IMR-90 (cell line): ENCODE measurements around the gene NCAM1. TPM values are rescaled to one million over a fixed set of nuclear protein-coding genes. Genes with fewer than 3 reads are reported as not detected.

Experiments
- ATAC-seq: fragments of 200-7000 bp; cut with Tn5 transposase; 2 replicates; pipeline ENCODE4 v1.9.1; 2020; ENCODE audit warnings: low read depth, mild to moderate bottlenecking, moderate library complexity
- BruUV-seq: library from RNA; stranded (reverse); fragments of 400-500 nt; replicated peaks from 2 replicates; lab custom pipeline; 2021; lab: Mats Ljungman, UMichigan
- CTCF ChIA-PET: fragments of 300-600 bp; formaldehyde crosslinking; extraction: SDS; loops from one replicate; lab custom pipeline; 2021; ENCODE audit warnings: antibody characterized with exemption; lab: Yijun Ruan, JAX
- POLR2A ChIA-PET: fragments of 300-600 bp; sonication (Branson Sonifier 250); formaldehyde crosslinking; loops from one replicate; lab custom pipeline; 2022; ENCODE audit warnings: antibody characterized with exemption; ENCODE audit not compliant: unreplicated experiment; lab: Charles Lee
- DNase-seq: peaks from one replicate; pipeline ENCODE4 v3.0.0; 2013
- H2AFZ ChIP-seq: replicated peaks from 2 replicates; pipeline ENCODE3; 2013; ENCODE audit warnings: low read length, mild to moderate bottlenecking; ENCODE audit not compliant: poor library complexity
- H2AK5ac ChIP-seq: 2 replicates; pipeline ENCODE4 v1.6.1; 2013; ENCODE audit warnings: low read depth, low read length, inconsistent platforms
- H2AK9ac ChIP-seq: replicated peaks from 2 replicates; pipeline ENCODE3; 2013; ENCODE audit warnings: mild to moderate bottlenecking, low read depth, low read length, moderate library complexity; ENCODE audit not compliant: poor library complexity
- H2BK120ac ChIP-seq: 2 replicates; pipeline ENCODE4 v1.6.1; 2013; ENCODE audit warnings: low read depth, low read length, inconsistent platforms
- H2BK15ac ChIP-seq: 3 replicates; pipeline ENCODE4 v1.6.1; 2013; ENCODE audit warnings: low read depth, low read length, inconsistent platforms
- H2BK20ac ChIP-seq: 2 replicates; pipeline ENCODE4 v1.6.1; 2013; ENCODE audit warnings: low read depth, mild to moderate bottlenecking, inconsistent platforms, low read length, moderate library complexity
- H2BK5ac ChIP-seq: 2 replicates; pipeline ENCODE4 v1.6.1; 2013; ENCODE audit warnings: mild to moderate bottlenecking, low read depth, low read length, inconsistent platforms; ENCODE audit not compliant: poor library complexity, severe bottlenecking
- H3K14ac ChIP-seq: replicated peaks from 2 replicates; pipeline ENCODE4 v1.6.1; 2013; ENCODE audit warnings: low read depth, low read length, inconsistent platforms
- H3K18ac ChIP-seq: 2 replicates; pipeline ENCODE4 v1.6.1; 2013; ENCODE audit warnings: low read depth, low read length, control low read depth
- H3K23ac ChIP-seq: 2 replicates; pipeline ENCODE4 v1.6.1; 2013; ENCODE audit warnings: low read depth, low read length, inconsistent platforms
- H3K27ac ChIP-seq: 2 replicates; pipeline ENCODE4 v1.5.1; 2013; ENCODE audit warnings: mild to moderate bottlenecking, control low read depth, low read length; ENCODE audit not compliant: insufficient read depth
- H3K27me3 ChIP-seq: 2 replicates; pipeline ENCODE4 v1.6.1; 2013; ENCODE audit warnings: low read length; ENCODE audit not compliant: control insufficient read depth, insufficient read depth
- H3K36me3 ChIP-seq: 2 replicates; pipeline ENCODE4 v1.6.1; 2013; ENCODE audit warnings: low read length, mixed read lengths; ENCODE audit not compliant: control insufficient read depth, insufficient read depth
- H3K4ac ChIP-seq: 2 replicates; pipeline ENCODE4 v1.6.1; 2013; ENCODE audit warnings: low read depth, low read length, inconsistent platforms
- H3K4me1 ChIP-seq: 2 replicates; pipeline ENCODE4 v1.6.1; 2013; ENCODE audit warnings: low read length, mixed read lengths; ENCODE audit not compliant: control insufficient read depth, insufficient read depth
- H3K4me2 ChIP-seq: 2 replicates; pipeline ENCODE4 v1.6.1; 2013; ENCODE audit warnings: low read depth, mild to moderate bottlenecking, control low read depth, low read length, moderate library complexity
- H3K4me3 ChIP-seq: 2 replicates; pipeline ENCODE4 v1.5.1; 2013; ENCODE audit warnings: low read depth, mild to moderate bottlenecking, control low read depth, low read length, moderate library complexity; ENCODE audit not compliant: insufficient read depth
- H3K56ac ChIP-seq: 2 replicates; pipeline ENCODE4 v1.6.1; 2013; ENCODE audit warnings: low read length, inconsistent platforms; ENCODE audit not compliant: insufficient read depth; ENCODE audit errors: extremely low read depth
- H3K79me1 ChIP-seq, 2 experiments: 2 replicates each; pipeline ENCODE4 v1.6.1; 2013; ENCODE audit warnings: low read length in 2 of 2, inconsistent platforms in 1 of 2, low read depth in 1 of 2
- H3K9ac ChIP-seq: 2 replicates; pipeline ENCODE4 v1.6.1; 2013; ENCODE audit warnings: low read depth, low read length, control low read depth
- H3K9me1 ChIP-seq: 2 replicates; pipeline ENCODE4 v1.6.1; 2013; ENCODE audit warnings: low read length, inconsistent platforms; ENCODE audit not compliant: insufficient read depth
- H3K9me3 ChIP-seq: 2 replicates; pipeline ENCODE4 v1.6.1; 2013; ENCODE audit warnings: low read length; ENCODE audit not compliant: control insufficient read depth, insufficient read depth
- H4K20me1 ChIP-seq: 2 replicates; pipeline ENCODE4 v1.6.1; 2013; ENCODE audit warnings: low read length, inconsistent platforms; ENCODE audit not compliant: insufficient read depth
- H4K5ac ChIP-seq: 2 replicates; pipeline ENCODE4 v1.6.1; 2013; ENCODE audit warnings: mild to moderate bottlenecking, low read depth, low read length, control low read depth
- H4K8ac ChIP-seq, 2 experiments: 2 replicates each; pipeline ENCODE4 v1.6.1; 2013; ENCODE audit warnings: low read depth in 2 of 2, low read length in 2 of 2, control low read depth in 1 of 2, inconsistent platforms in 1 of 2
- H4K91ac ChIP-seq: 2 replicates; pipeline ENCODE4 v1.6.1; 2013; ENCODE audit warnings: low read depth, low read length, inconsistent platforms; ENCODE audit not compliant: insufficient read depth
- BHLHE40 ChIP-seq: fragments of 150-350 bp; IDR thresholded peaks from 2 replicates; pipeline ENCODE4 v1.6.1; 2016; ENCODE audit warnings: mild to moderate bottlenecking, low read depth, low read length
- CHD1 ChIP-seq: IDR thresholded peaks from 2 replicates; pipeline ENCODE4 v1.6.1; 2012; ENCODE audit warnings: low read depth, low read length, improper control_type of control experiment
- MAFK ChIP-seq: IDR thresholded peaks from 2 replicates; pipeline ENCODE4 v1.6.1; 2012; ENCODE audit warnings: low read depth, low read length, improper control_type of control experiment
- MXI1 ChIP-seq: IDR thresholded peaks from 2 replicates; pipeline ENCODE4 v1.6.1; 2012; ENCODE audit warnings: low read depth, mild to moderate bottlenecking, low read length, moderate library complexity, borderline replicate concordance
- RCOR1 ChIP-seq: IDR thresholded peaks from 2 replicates; pipeline ENCODE4 v1.6.1; 2012; ENCODE audit warnings: mild to moderate bottlenecking, low read length, improper control_type of control experiment; ENCODE audit not compliant: insufficient replicate concordance
- SMC3 ChIP-seq: fragments of 150-350 bp; IDR thresholded peaks from 2 replicates; pipeline ENCODE4 v1.6.1; 2016; ENCODE audit warnings: low read depth, mild to moderate bottlenecking, antibody characterized with exemption, low read length, moderate library complexity
- WGBS, 2 experiments: methylation state at CpG; one replicate each; pipeline versions ENCODE4 v1.1.5 to v1.1.7; 2013; ENCODE audit warnings: missing lambda C conversion rate in 2 of 2; ENCODE audit not compliant: insufficient read length in 1 of 2; ENCODE audit errors: extremely low coverage in 2 of 2; 5-methylcytosine and 5-hydroxymethylcytosine counted together
- dilution Hi-C: fragments of 300-500 bp; cut with HindIII; formaldehyde crosslinking; loops from one replicate; pipeline ENCODE4 v1.14.3; 2018; ENCODE audit warnings: low sequenced_read_pairs; ENCODE audit not compliant: unreplicated experiment
- in situ Hi-C: fragments of 300-500 bp; cut with MboI; formaldehyde crosslinking; loops from 3 replicates; pipeline ENCODE4 v1.14.3; 2019; ENCODE audit warnings: low sequenced_read_pairs, inconsistent platforms, mixed read lengths
- intact Hi-C: fragments of 100-400 bp; cut with micrococcal nuclease; formaldehyde crosslinking; loops from 2 replicates; pipeline ENCODE4 v1.10.0; 2022
- polyA plus RNA-seq, 3 experiments: library from polyadenylated mRNA; depleted of rRNA; stranded (reverse); fragments of >200 nt; gene quantifications; 2 replicates each; pipeline ENCODE4 v1.2.3, GENCODE V29; 2012; ENCODE audit warnings: low replicate concordance in 1 of 3
- total RNA-seq: library from RNA; depleted of rRNA; stranded (reverse); fragments of >200 nt; gene quantifications from 2 replicates; pipeline ENCODE4 v1.2.3, GENCODE V29; 2012
- TF ChIP-seq, protein P1 (sequence below): conservative IDR thresholded peaks from 2 replicates; pipeline ENCODE4 v1.5.1; 2012; ENCODE audit warnings: mild to moderate bottlenecking, low read depth, low read length, improper control_type of control experiment
- TF ChIP-seq, protein P2 (sequence below): fragments of 150-350 bp; IDR thresholded peaks from 2 replicates; pipeline ENCODE4 v1.6.1; 2016; ENCODE audit warnings: low read depth, mild to moderate bottlenecking, low read length, moderate library complexity, borderline replicate concordance

NCAM1 gene
- total and polyA plus RNA-seq, 2 of the 4 experiments (the other 2 are of a cell fraction): 0.09 to 0.18 TPM

DNA sequence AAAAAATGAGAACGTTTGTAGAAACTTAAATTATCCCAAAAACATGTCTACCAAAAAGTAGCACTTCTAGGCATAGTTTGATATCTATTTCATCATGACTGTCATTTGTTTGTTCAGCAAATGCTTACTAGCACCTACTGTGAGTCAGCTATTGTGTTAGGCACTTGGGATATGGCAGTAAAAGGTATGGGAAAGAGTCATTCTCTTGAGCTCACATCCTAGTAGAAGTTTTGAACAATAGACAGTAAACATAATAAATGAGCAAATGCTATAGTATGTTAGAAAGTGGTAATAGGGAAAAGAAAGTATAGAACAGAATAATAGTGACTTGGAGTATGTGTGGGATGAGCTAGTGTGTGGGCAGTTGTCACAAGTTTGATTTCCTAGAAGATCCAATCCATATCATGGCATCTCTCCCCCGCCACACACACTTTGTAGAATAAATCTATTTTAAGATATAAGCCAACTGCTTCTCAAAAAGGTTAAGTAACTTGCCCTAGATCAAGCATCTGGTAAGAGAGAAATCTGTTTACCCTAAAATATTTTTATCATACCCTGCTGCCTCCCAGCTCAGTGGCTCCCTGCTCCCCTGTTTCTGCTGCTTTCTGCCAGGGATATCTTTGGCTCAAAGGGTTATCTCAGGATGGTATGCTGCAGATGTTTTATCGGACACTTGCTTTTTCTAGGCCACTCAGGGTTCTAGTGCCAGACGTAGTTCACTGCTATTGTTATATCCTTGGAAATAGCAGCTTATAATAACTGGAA, 129.7 kb downstream of the NCAM1 start:
- Histone ChIP-seq H4K5ac (no peak overlapping the region), H3K56ac (no peak overlapping the region), H2BK120ac (no peak overlapping the region), H3K14ac (no peak overlapping the region), H2AK9ac (no peak overlapping the region), H3K27me3 (no peaks in the 10 kb centered on the region), H3K79me1 (no peaks in the 10 kb centered on the region), H2AFZ (no peak overlapping the region), H3K9ac (no peak overlapping the region), H2BK20ac (no peak overlapping the region), H3K4ac (no peak overlapping the region), H3K4me3 (no peak overlapping the region), H3K18ac (no peak overlapping the region), H3K4me2 (no peak overlapping the region), H2AK5ac (no peak overlapping the region), H3K9me1 (no peaks in the 10 kb centered on the region), H3K36me3 (no peaks in the 10 kb centered on the region), H2BK5ac (no peak overlapping the region), H4K91ac (no peak overlapping the region), H2BK15ac (no peak overlapping the region), H3K27ac (no peak overlapping the region), H3K23ac (no peak overlapping the region), H4K20me1 (no peaks in the 10 kb centered on the region), H3K9me3 (no peaks in the 10 kb centered on the region), H4K8ac (no peak overlapping the region), H3K4me1 (no peaks in the 10 kb centered on the region)
- dilution Hi-C loops: no loop called here
- intact Hi-C loops: no loop called here
- DNase-seq (no peak), ATAC-seq (no peak)
- no CpG with 5 or more reads among the region's 4 CpGs for WGBS, 2 experiments
- CTCF ChIA-PET: no interaction called here
- in situ Hi-C loops: no loop called here
- no TSS peak for BruUV-seq
- POLR2A ChIA-PET: no interaction called here
- no peak for TF ChIP-seq MAFK
- no peak for TF ChIP-seq MXI1
- TF ChIP-seq, protein P1, sequence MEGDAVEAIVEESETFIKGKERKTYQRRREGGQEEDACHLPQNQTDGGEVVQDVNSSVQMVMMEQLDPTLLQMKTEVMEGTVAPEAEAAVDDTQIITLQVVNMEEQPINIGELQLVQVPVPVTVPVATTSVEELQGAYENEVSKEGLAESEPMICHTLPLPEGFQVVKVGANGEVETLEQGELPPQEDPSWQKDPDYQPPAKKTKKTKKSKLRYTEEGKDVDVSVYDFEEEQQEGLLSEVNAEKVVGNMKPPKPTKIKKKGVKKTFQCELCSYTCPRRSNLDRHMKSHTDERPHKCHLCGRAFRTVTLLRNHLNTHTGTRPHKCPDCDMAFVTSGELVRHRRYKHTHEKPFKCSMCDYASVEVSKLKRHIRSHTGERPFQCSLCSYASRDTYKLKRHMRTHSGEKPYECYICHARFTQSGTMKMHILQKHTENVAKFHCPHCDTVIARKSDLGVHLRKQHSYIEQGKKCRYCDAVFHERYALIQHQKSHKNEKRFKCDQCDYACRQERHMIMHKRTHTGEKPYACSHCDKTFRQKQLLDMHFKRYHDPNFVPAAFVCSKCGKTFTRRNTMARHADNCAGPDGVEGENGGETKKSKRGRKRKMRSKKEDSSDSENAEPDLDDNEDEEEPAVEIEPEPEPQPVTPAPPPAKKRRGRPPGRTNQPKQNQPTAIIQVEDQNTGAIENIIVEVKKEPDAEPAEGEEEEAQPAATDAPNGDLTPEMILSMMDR: no peak
- TF ChIP-seq, protein P2, sequence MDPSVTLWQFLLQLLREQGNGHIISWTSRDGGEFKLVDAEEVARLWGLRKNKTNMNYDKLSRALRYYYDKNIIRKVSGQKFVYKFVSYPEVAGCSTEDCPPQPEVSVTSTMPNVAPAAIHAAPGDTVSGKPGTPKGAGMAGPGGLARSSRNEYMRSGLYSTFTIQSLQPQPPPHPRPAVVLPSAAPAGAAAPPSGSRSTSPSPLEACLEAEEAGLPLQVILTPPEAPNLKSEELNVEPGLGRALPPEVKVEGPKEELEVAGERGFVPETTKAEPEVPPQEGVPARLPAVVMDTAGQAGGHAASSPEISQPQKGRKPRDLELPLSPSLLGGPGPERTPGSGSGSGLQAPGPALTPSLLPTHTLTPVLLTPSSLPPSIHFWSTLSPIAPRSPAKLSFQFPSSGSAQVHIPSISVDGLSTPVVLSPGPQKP: no peak
- no peak for TF ChIP-seq RCOR1
- no peak for TF ChIP-seq BHLHE40
- TF ChIP-seq CHD1: no peak
- TF ChIP-seq SMC3: no peak
